ENCODE measurements around the gene COX6A2.

GRCh38 chr16:31395647-31396046 is 32.5 kb downstream of the COX6A2 start:
- TF ChIP-seq CTCF (IDR thresholded peaks at IDR 0.05; ENCODE audit: low read depth, low read length, missing input control) = no peak
- TF ChIP-seq ATF3 (IDR thresholded peaks at IDR 0.05) = no peak
- no peak for TF ChIP-seq REST (IDR thresholded peaks at IDR 0.05)
- no peak for TF ChIP-seq SP1 (IDR thresholded peaks at IDR 0.05)

All from liver (tissue), 3 donors.